Lower leg skin (tissue), 3 donors: Measurements from ENCODE around the gene PDGFC.

Experiments
- POLR2A ChIP-seq, 2 donors: fragments of 450-650 bp; IDR thresholded peaks; one replicate each; pipeline ENCODE4 v1.6.1; 2016 to 2017; ENCODE audit warnings: antibody characterized with exemption in 2 of 2, mild to moderate bottlenecking in 1 of 2, moderate library complexity in 1 of 2
- TF ChIP-seq, protein P1 (sequence below), 3 donors: fragments of 450-650 bp; IDR thresholded peaks; one replicate each; pipeline ENCODE4 v1.5.1; 2016; ENCODE audit warnings: antibody characterized with exemption in 3 of 3, mild to moderate bottlenecking in 3 of 3, moderate library complexity in 2 of 3

- TF ChIP-seq POLR2A (IDR thresholded peaks at IDR 0.05) = no peak
- TF ChIP-seq, protein P1, sequence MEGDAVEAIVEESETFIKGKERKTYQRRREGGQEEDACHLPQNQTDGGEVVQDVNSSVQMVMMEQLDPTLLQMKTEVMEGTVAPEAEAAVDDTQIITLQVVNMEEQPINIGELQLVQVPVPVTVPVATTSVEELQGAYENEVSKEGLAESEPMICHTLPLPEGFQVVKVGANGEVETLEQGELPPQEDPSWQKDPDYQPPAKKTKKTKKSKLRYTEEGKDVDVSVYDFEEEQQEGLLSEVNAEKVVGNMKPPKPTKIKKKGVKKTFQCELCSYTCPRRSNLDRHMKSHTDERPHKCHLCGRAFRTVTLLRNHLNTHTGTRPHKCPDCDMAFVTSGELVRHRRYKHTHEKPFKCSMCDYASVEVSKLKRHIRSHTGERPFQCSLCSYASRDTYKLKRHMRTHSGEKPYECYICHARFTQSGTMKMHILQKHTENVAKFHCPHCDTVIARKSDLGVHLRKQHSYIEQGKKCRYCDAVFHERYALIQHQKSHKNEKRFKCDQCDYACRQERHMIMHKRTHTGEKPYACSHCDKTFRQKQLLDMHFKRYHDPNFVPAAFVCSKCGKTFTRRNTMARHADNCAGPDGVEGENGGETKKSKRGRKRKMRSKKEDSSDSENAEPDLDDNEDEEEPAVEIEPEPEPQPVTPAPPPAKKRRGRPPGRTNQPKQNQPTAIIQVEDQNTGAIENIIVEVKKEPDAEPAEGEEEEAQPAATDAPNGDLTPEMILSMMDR (IDR thresholded peaks at IDR 0.05) = no peak
Measured at GRCh38 chr4:156779774-156780173, 191.8 kb downstream of the PDGFC start.
